ENCODE measurements around the gene KIFC1.
A peak's percentile ranks its signal among the peaks of the same experiment; 100 is the strongest.
"Not testable (repeated sequence)": the region's sequence is repeated elsewhere in the genome, so short reads cannot be mapped to it uniquely, and the experiment has no call there.

Gene KIFC1

GRCh38 chr6:33391278-33391921, at the start of gene KIFC1:
Gene KIFC1 (plus strand): TSS chr6:33391823. CDS start chr6:33391986, 163 bp downstream.
- DNase-seq = peak; percentile 100

GRCh38 chr6:33343606-33343952, 48.0 kb upstream of the KIFC1 start:
- not testable (repeated sequence) for DNase-seq

GRCh38 chr6:33343953-33344611, 47.5 kb upstream of the KIFC1 start:
- DNase-seq = no peak

GRCh38 chr6:33344701-33345697, 46.6 kb upstream of the KIFC1 start:
- peak; percentile 93 for DNase-seq

- not testable (repeated sequence) for DNase-seq
Measured at GRCh38 chr6:33346972-33347371, 44.7 kb upstream of the KIFC1 start.

GRCh38 chr6:33347816-33348215, 43.8 kb upstream of the KIFC1 start:
- no peak for DNase-seq

- not testable (repeated sequence) for DNase-seq
Measured at GRCh38 chr6:33355860-33356259, 35.8 kb upstream of the KIFC1 start.

- DNase-seq = no peak
Measured at GRCh38 chr6:33356295-33356694, 35.3 kb upstream of the KIFC1 start.

GRCh38 chr6:33357160-33357871, 34.3 kb upstream of the KIFC1 start:
- DNase-seq = peak; percentile 91

GRCh38 chr6:33359331-33359730, 32.3 kb upstream of the KIFC1 start:
- no peak for DNase-seq

GRCh38 chr6:33363486-33363885, 28.1 kb upstream of the KIFC1 start:
- DNase-seq = not testable (repeated sequence)

- DNase-seq = peak; percentile 64
Measured at GRCh38 chr6:33364475-33365205, 27.0 kb upstream of the KIFC1 start.

GRCh38 chr6:33365206-33365971, 26.2 kb upstream of the KIFC1 start:
- peak; percentile 60 for DNase-seq

- DNase-seq = peak; percentile 43
Measured at GRCh38 chr6:33367009-33367714, 24.5 kb upstream of the KIFC1 start.

GRCh38 chr6:33367715-33368025, 24.0 kb upstream of the KIFC1 start:
- DNase-seq = not testable (repeated sequence)

- not testable (repeated sequence) for DNase-seq
Measured at GRCh38 chr6:33371901-33372300, 19.7 kb upstream of the KIFC1 start.

- peak; percentile 84 for DNase-seq
Measured at GRCh38 chr6:33372526-33373123, 19.0 kb upstream of the KIFC1 start.

- no peak for DNase-seq
Measured at GRCh38 chr6:33373960-33374910, 17.4 kb upstream of the KIFC1 start.

GRCh38 chr6:33375143-33375671, 16.4 kb upstream of the KIFC1 start:
- peak; percentile 44 for DNase-seq
